DOHH2 (cell line): ENCODE data around the gene ARHGAP8.

ENCODE experiments used
- H3F3A ChIP-seq: fragments of 200-600 bp; sonication (generic), shearing (Covaris generic); 2 replicates; pipeline ENCODE4 v1.6.0; 2016; ENCODE audit warnings: antibody characterized with exemption, mild to moderate bottlenecking; ENCODE audit not compliant: control insufficient read depth, insufficient read depth
- H3K27ac ChIP-seq: fragments of 200-600 bp; sonication (generic); 2 replicates; pipeline ENCODE4 v1.5.1; 2014; ENCODE audit warnings: low read depth, mild to moderate bottlenecking, low read length, moderate library complexity
- H3K27me3 ChIP-seq: fragments of 200-600 bp; sonication (generic); 2 replicates; pipeline ENCODE4 v1.6.1; 2014; ENCODE audit warnings: mild to moderate bottlenecking, low read length, mixed read lengths; ENCODE audit not compliant: control insufficient read depth
- H3K36me3 ChIP-seq: fragments of 200-600 bp; sonication (generic); 2 replicates; pipeline ENCODE4 v1.6.1; 2014; ENCODE audit warnings: mild to moderate bottlenecking, low read length, moderate library complexity, mixed read lengths; ENCODE audit not compliant: control insufficient read depth
- H3K4me1 ChIP-seq: fragments of 200-600 bp; sonication (generic); 2 replicates; pipeline ENCODE4 v1.6.1; 2014; ENCODE audit warnings: mild to moderate bottlenecking, low read length, mixed read lengths; ENCODE audit not compliant: control insufficient read depth
- H3K4me2 ChIP-seq: fragments of 200-600 bp; sonication (generic); 2 replicates; pipeline ENCODE4 v1.6.0; 2014; ENCODE audit warnings: mild to moderate bottlenecking, low read length, moderate library complexity
- H3K4me3 ChIP-seq: fragments of 200-600 bp; sonication (generic); 2 replicates; pipeline ENCODE4 v1.5.1; 2014; ENCODE audit warnings: mild to moderate bottlenecking, low read length, mixed read lengths
- H3K79me2 ChIP-seq: fragments of 200-600 bp; sonication (generic); 2 replicates; pipeline ENCODE4 v1.6.1; 2014; ENCODE audit warnings: mild to moderate bottlenecking, low read length, mixed read lengths; ENCODE audit not compliant: control insufficient read depth
- H3K9me2 ChIP-seq: fragments of 200-600 bp; sonication (generic); replicated peaks from 2 replicates; pipeline ENCODE4 v1.6.1; 2014; ENCODE audit warnings: mild to moderate bottlenecking, low read length, mixed read lengths; ENCODE audit not compliant: control insufficient read depth
- H3K9me3 ChIP-seq: fragments of 200-600 bp; sonication (generic); 2 replicates; pipeline ENCODE4 v1.6.1; 2014; ENCODE audit warnings: antibody characterized with exemption, low read length, mixed read lengths; ENCODE audit not compliant: control insufficient read depth, insufficient read depth
- H4K20me1 ChIP-seq: fragments of 200-600 bp; sonication (generic); 2 replicates; pipeline ENCODE4 v1.6.0; 2014; ENCODE audit warnings: low read depth, mild to moderate bottlenecking, antibody characterized with exemption, low read length, moderate library complexity; ENCODE audit not compliant: control insufficient read depth, insufficient read depth
- CTCF ChIP-seq: fragments of 200-600 bp; sonication (generic); IDR thresholded peaks from one replicate; pipeline ENCODE4 v1.5.1; 2014; ENCODE audit warnings: antibody characterized with exemption, mild to moderate bottlenecking, low read depth, low read length; ENCODE audit not compliant: poor library complexity, severe bottlenecking
- EZH2phosphoT487 ChIP-seq: fragments of 200-600 bp; sonication (generic); IDR thresholded peaks from 2 replicates; pipeline ENCODE4 v1.6.1; 2017; ENCODE audit warnings: borderline replicate concordance, mild to moderate bottlenecking, antibody characterized with exemption, low read length, moderate library complexity, mixed read lengths

The ARHGAP8 gene

GRCh38 chr22:44793506-44794172 lies 41.3 kb downstream of the ARHGAP8 start:
- Histone ChIP-seq H3K79me2 (no peaks in the 10 kb centered on the region), H3K4me1 (no peaks in the 10 kb centered on the region), H3K27ac (no peak overlapping the region), H3K9me3 (no peaks in the 10 kb centered on the region), H3K9me2 (no peaks in the 10 kb centered on the region), H3K4me3 (no peak overlapping the region), H3F3A (no peaks in the 10 kb centered on the region), H3K27me3 (no peaks in the 10 kb centered on the region), H4K20me1 (no peaks in the 10 kb centered on the region), H3K36me3 (no peaks in the 10 kb centered on the region), H3K4me2 (no peak overlapping the region)
- TF ChIP-seq CTCF (no peak), EZH2phosphoT487 (no peak)

GRCh38 chr22:44795701-44796630 lies 43.6 kb downstream of the ARHGAP8 start:
- H3K4me2 ChIP-seq = no peak overlapping the region
- no peaks in the 10 kb centered on the region for H3K9me2 ChIP-seq
- H3F3A ChIP-seq = no peaks in the 10 kb centered on the region
- H4K20me1 ChIP-seq = no peaks in the 10 kb centered on the region
- H3K4me1 ChIP-seq = no peaks in the 10 kb centered on the region
- H3K27ac ChIP-seq = no peak overlapping the region
- H3K27me3 ChIP-seq = no peaks in the 10 kb centered on the region
- no peaks in the 10 kb centered on the region for H3K79me2 ChIP-seq
- no peaks in the 10 kb centered on the region for H3K36me3 ChIP-seq
- TF ChIP-seq EZH2phosphoT487 = no peak
- no peak for TF ChIP-seq CTCF
- H3K4me3 ChIP-seq = no peak overlapping the region
- H3K9me3 ChIP-seq = no peaks in the 10 kb centered on the region

- no peaks in the 10 kb centered on the region for H3K27me3 ChIP-seq
- TF ChIP-seq EZH2phosphoT487 = no peak
- TF ChIP-seq CTCF = no peak
- no peaks in the 10 kb centered on the region for H3K9me3 ChIP-seq
- H3K9me2 ChIP-seq = no peaks in the 10 kb centered on the region
- H3K27ac ChIP-seq = no peak overlapping the region
- no peaks in the 10 kb centered on the region for H3F3A ChIP-seq
- no peaks in the 10 kb centered on the region for H3K36me3 ChIP-seq
- no peaks in the 10 kb centered on the region for H4K20me1 ChIP-seq
- no peak overlapping the region for H3K4me3 ChIP-seq
- H3K79me2 ChIP-seq = no peaks in the 10 kb centered on the region
- H3K4me2 ChIP-seq = no peak overlapping the region
- H3K4me1 ChIP-seq = no peaks in the 10 kb centered on the region
Measured at GRCh38 chr22:44797181-44797725, 44.9 kb downstream of the ARHGAP8 start.
